ENCODE results near the gene UPK3A.

Gene UPK3A

GRCh38 chr22:45334528-45334927 is 49.8 kb downstream of the UPK3A start:
- H4K5ac ChIP-seq (ENCODE audit: low read length) = no peak overlapping the region
- H3K56ac ChIP-seq (ENCODE audit: low read length) = no peak overlapping the region
- H3K79me1 ChIP-seq (ENCODE audit: low read length) = no peaks in the 10 kb centered on the region
- no peak overlapping the region for H3K18ac ChIP-seq (ENCODE audit: low read length)
- no peaks in the 10 kb centered on the region for H3K4me1 ChIP-seq (ENCODE audit: control insufficient read depth, low read depth, low read length)
- no CpG with 5 or more reads among the region's 9 CpGs for WGBS (ENCODE audit: extremely low coverage, insufficient coverage, low lambda C conversion rate)
- no peak overlapping the region for H3K27ac ChIP-seq (ENCODE audit: low read depth, low read length)
- H3K23ac ChIP-seq (ENCODE audit: low read length) = no peak overlapping the region
- no peak overlapping the region for H3K4ac ChIP-seq (ENCODE audit: low read depth, low read length)
- H2BK5ac ChIP-seq (ENCODE audit: low read length) = no peak overlapping the region
- H3K4me3 ChIP-seq (ENCODE audit: low read length) = no peak overlapping the region
- H3K27me3 ChIP-seq (ENCODE audit: insufficient read depth, low read length, poor library complexity) = no peaks in the 10 kb centered on the region
- no peak overlapping the region for H4K8ac ChIP-seq (ENCODE audit: low read depth, low read length)
- no peak overlapping the region for H2AK5ac ChIP-seq (ENCODE audit: low read length)
- no peak overlapping the region for H3K4me2 ChIP-seq (ENCODE audit: low read length)
- H3K36me3 ChIP-seq (ENCODE audit: control insufficient read depth, insufficient read depth, low read length) = no peaks in the 10 kb centered on the region
- no peak for DNase-seq
- H3K79me2 ChIP-seq (ENCODE audit: control insufficient read depth, insufficient read depth, low read length) = no peaks in the 10 kb centered on the region
- no peak overlapping the region for H2BK15ac ChIP-seq (replicated peaks; ENCODE audit: low read depth)
- H3K9ac ChIP-seq (ENCODE audit: low read length) = no peak overlapping the region
- no peak overlapping the region for H2BK120ac ChIP-seq (ENCODE audit: low read depth, low read length)

DNA sequence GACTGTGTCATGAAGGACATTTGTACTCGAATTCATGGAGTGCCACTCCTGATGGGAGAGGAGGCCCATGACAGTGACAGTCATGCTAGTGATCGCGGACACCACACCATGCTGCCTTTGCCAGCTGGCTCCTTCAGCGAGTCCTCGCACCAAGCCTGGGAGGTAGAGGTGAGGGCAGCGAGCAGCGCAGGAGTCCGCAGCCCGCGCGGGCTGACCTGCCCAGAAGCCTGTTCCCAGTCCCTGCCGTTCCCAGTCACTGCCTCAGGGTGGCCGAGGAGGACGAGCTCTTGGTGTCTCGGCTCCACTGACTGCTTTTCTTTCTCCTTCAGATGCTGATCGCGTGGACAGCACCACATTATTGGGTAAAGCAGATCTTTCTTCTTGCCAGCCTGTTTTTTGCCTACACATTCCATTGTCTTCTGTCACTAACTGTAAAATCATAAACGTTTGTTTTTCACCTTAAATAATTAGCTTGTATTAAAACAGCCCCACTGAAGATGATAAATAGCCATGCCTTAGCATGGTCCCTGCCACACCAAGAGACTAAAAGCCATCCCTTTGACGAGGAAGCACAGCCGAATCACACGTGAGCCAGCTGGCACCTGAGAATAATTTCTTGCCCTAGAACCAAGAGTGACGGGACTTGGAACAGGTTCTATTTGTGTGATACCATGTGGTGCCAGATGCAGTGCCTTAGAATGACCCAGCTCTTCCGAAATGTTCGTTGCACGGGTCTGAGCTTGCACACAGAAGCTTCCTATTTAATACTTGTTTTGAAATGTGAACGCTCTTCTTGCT is 50.5 kb downstream of the UPK3A start:
- Histone ChIP-seq H3K18ac (ENCODE audit: low read length) (no peak overlapping the region), H4K5ac (ENCODE audit: low read length) (no peak overlapping the region), H3K27me3 (ENCODE audit: insufficient read depth, low read length, poor library complexity) (no peaks in the 10 kb centered on the region), H3K4me2 (ENCODE audit: low read length) (no peak overlapping the region), H2AK5ac (ENCODE audit: low read length) (no peak overlapping the region), H3K27ac (ENCODE audit: low read depth, low read length) (no peak overlapping the region), H3K9ac (ENCODE audit: low read length) (no peak overlapping the region), H2BK120ac (ENCODE audit: low read depth, low read length) (no peak overlapping the region), H3K4me1 (ENCODE audit: control insufficient read depth, low read depth, low read length) (no peaks in the 10 kb centered on the region), H2BK15ac (replicated peaks; ENCODE audit: low read depth) (no peak overlapping the region), H3K4ac (ENCODE audit: low read depth, low read length) (no peak overlapping the region), H3K79me2 (ENCODE audit: control insufficient read depth, insufficient read depth, low read length) (no peaks in the 10 kb centered on the region), H3K4me3 (ENCODE audit: low read length) (no peak overlapping the region), H2BK5ac (ENCODE audit: low read length) (no peak overlapping the region), H3K23ac (ENCODE audit: low read length) (no peak overlapping the region), H3K56ac (ENCODE audit: low read length) (no peak overlapping the region), H4K8ac (ENCODE audit: low read depth, low read length) (no peak overlapping the region), H3K36me3 (ENCODE audit: control insufficient read depth, insufficient read depth, low read length) (no peaks in the 10 kb centered on the region), H3K79me1 (ENCODE audit: low read length) (no peaks in the 10 kb centered on the region)
- DNase-seq = peak; percentile 71
- no CpG with 5 or more reads among the region's 26 CpGs for WGBS (ENCODE audit: extremely low coverage, insufficient coverage, low lambda C conversion rate)

- no peak overlapping the region for H3K18ac ChIP-seq (ENCODE audit: low read length)
- H3K4me2 ChIP-seq (ENCODE audit: low read length) = no peak overlapping the region
- no peaks in the 10 kb centered on the region for H3K27me3 ChIP-seq (ENCODE audit: insufficient read depth, low read length, poor library complexity)
- no peak overlapping the region for H2AK5ac ChIP-seq (ENCODE audit: low read length)
- H4K5ac ChIP-seq (ENCODE audit: low read length) = no peak overlapping the region
- DNase-seq = no peak
- H2BK5ac ChIP-seq (ENCODE audit: low read length) = no peak overlapping the region
- H3K27ac ChIP-seq (ENCODE audit: low read depth, low read length) = no peak overlapping the region
- no CpG with 5 or more reads among the region's 29 CpGs for WGBS (ENCODE audit: extremely low coverage, insufficient coverage, low lambda C conversion rate)
- no peak overlapping the region for H3K4ac ChIP-seq (ENCODE audit: low read depth, low read length)
- H3K79me1 ChIP-seq (ENCODE audit: low read length) = no peaks in the 10 kb centered on the region
- H3K9ac ChIP-seq (ENCODE audit: low read length) = no peak overlapping the region
- H2BK15ac ChIP-seq (replicated peaks; ENCODE audit: low read depth) = no peak overlapping the region
- H2BK120ac ChIP-seq (ENCODE audit: low read depth, low read length) = no peak overlapping the region
- no peak overlapping the region for H3K23ac ChIP-seq (ENCODE audit: low read length)
- no peaks in the 10 kb centered on the region for H3K4me1 ChIP-seq (ENCODE audit: control insufficient read depth, low read depth, low read length)
- no peak overlapping the region for H4K8ac ChIP-seq (ENCODE audit: low read depth, low read length)
- H3K4me3 ChIP-seq (ENCODE audit: low read length) = no peak overlapping the region
- no peaks in the 10 kb centered on the region for H3K79me2 ChIP-seq (ENCODE audit: control insufficient read depth, insufficient read depth, low read length)
- H3K36me3 ChIP-seq (ENCODE audit: control insufficient read depth, insufficient read depth, low read length) = no peaks in the 10 kb centered on the region
- no peak overlapping the region for H3K56ac ChIP-seq (ENCODE audit: low read length)
These were observed 51.2 kb downstream of the UPK3A start for GRCh38 chr22:45335854-45336522.

- Histone ChIP-seq H3K4me1 (ENCODE audit: control insufficient read depth, low read depth, low read length) (no peaks in the 10 kb centered on the region), H3K4ac (ENCODE audit: low read depth, low read length) (no peak overlapping the region), H3K27me3 (ENCODE audit: insufficient read depth, low read length, poor library complexity) (no peaks in the 10 kb centered on the region), H4K5ac (ENCODE audit: low read length) (no peak overlapping the region), H3K56ac (ENCODE audit: low read length) (no peak overlapping the region), H3K18ac (ENCODE audit: low read length) (no peak overlapping the region), H3K23ac (ENCODE audit: low read length) (no peak overlapping the region), H3K9ac (ENCODE audit: low read length) (no peak overlapping the region), H2BK120ac (ENCODE audit: low read depth, low read length) (no peak overlapping the region), H2BK15ac (replicated peaks; ENCODE audit: low read depth) (no peak overlapping the region), H4K8ac (ENCODE audit: low read depth, low read length) (no peak overlapping the region), H3K4me2 (ENCODE audit: low read length) (no peak overlapping the region), H3K79me1 (ENCODE audit: low read length) (no peaks in the 10 kb centered on the region), H3K79me2 (ENCODE audit: control insufficient read depth, insufficient read depth, low read length) (no peaks in the 10 kb centered on the region), H3K36me3 (ENCODE audit: control insufficient read depth, insufficient read depth, low read length) (no peaks in the 10 kb centered on the region), H2AK5ac (ENCODE audit: low read length) (no peak overlapping the region), H2BK5ac (ENCODE audit: low read length) (no peak overlapping the region), H3K27ac (ENCODE audit: low read depth, low read length) (no peak overlapping the region), H3K4me3 (ENCODE audit: low read length) (no peak overlapping the region)
- DNase-seq = no peak
- WGBS (ENCODE audit: extremely low coverage, insufficient coverage, low lambda C conversion rate) = no CpG with 5 or more reads among the region's 18 CpGs
These were observed 52.3 kb downstream of the UPK3A start for GRCh38 chr22:45336971-45337431.

DNA sequence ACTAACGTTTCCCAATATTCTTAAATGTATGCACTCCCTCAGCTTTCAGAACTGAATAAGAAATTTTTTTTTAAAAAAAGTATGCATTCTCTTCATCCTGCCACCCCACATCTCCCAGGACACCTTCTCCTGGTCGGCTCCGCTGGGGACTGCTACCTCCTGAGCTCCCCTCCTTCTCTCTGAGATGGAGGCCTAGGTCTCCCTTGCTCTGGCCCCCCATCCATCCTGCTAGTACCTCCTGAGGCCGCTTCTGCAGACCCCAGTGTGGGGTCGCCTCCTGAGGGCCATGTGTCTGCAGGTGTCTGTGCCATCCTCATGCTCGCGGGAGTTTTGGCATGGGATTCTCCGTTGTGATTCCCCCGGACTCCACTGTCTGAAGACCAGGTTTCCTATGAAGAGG is 52.8 kb downstream of the UPK3A start:
- no peak overlapping the region for H3K4me2 ChIP-seq (ENCODE audit: low read length)
- DNase-seq = no peak
- no peak overlapping the region for H3K4me3 ChIP-seq (ENCODE audit: low read length)
- no peak overlapping the region for H4K5ac ChIP-seq (ENCODE audit: low read length)
- no peak overlapping the region for H2AK5ac ChIP-seq (ENCODE audit: low read length)
- no CpG with 5 or more reads among the region's 9 CpGs for WGBS (ENCODE audit: extremely low coverage, insufficient coverage, low lambda C conversion rate)
- no peaks in the 10 kb centered on the region for H3K36me3 ChIP-seq (ENCODE audit: control insufficient read depth, insufficient read depth, low read length)
- no peak overlapping the region for H3K9ac ChIP-seq (ENCODE audit: low read length)
- H3K18ac ChIP-seq (ENCODE audit: low read length) = no peak overlapping the region
- H3K79me1 ChIP-seq (ENCODE audit: low read length) = no peaks in the 10 kb centered on the region
- H3K23ac ChIP-seq (ENCODE audit: low read length) = no peak overlapping the region
- no peak overlapping the region for H4K8ac ChIP-seq (ENCODE audit: low read depth, low read length)
- H3K56ac ChIP-seq (ENCODE audit: low read length) = no peak overlapping the region
- no peaks in the 10 kb centered on the region for H3K27me3 ChIP-seq (ENCODE audit: insufficient read depth, low read length, poor library complexity)
- H3K79me2 ChIP-seq (ENCODE audit: control insufficient read depth, insufficient read depth, low read length) = no peaks in the 10 kb centered on the region
- no peak overlapping the region for H3K4ac ChIP-seq (ENCODE audit: low read depth, low read length)
- no peaks in the 10 kb centered on the region for H3K4me1 ChIP-seq (ENCODE audit: control insufficient read depth, low read depth, low read length)
- H2BK5ac ChIP-seq (ENCODE audit: low read length) = no peak overlapping the region
- no peak overlapping the region for H3K27ac ChIP-seq (ENCODE audit: low read depth, low read length)
- no peak overlapping the region for H2BK120ac ChIP-seq (ENCODE audit: low read depth, low read length)
- H2BK15ac ChIP-seq (replicated peaks; ENCODE audit: low read depth) = no peak overlapping the region

Measured in mesendoderm (in vitro differentiated cells).